ENCODE measurements around the gene SPDYE3. TPM values are rescaled to one million over a fixed set of nuclear protein-coding genes. Genes with fewer than 3 reads are reported as not detected.

SPDYE3 gene
- total and polyA plus RNA-seq, 2 of the 4 experiments (the other 2 are of a cell fraction), result not detected

GRCh38 chr7:100346921-100347320 lies 39.4 kb downstream of the SPDYE3 start:
- no peak overlapping the region for H2BK5ac ChIP-seq (ENCODE audit: low read depth, low read length, poor library complexity, severe bottlenecking)
- no peak overlapping the region for H3K27ac ChIP-seq (ENCODE audit: insufficient read depth, low read length)
- CTCF ChIA-PET, result no interaction called here
- no peak overlapping the region for H2BK120ac ChIP-seq (ENCODE audit: low read depth, low read length)
- DNase-seq (no peak), ATAC-seq (ENCODE audit: low read depth) (no peak)
- H3K56ac ChIP-seq (ENCODE audit: extremely low read depth, insufficient read depth, low read length), result no peak overlapping the region
- H2AFZ ChIP-seq (replicated peaks; ENCODE audit: low read length, poor library complexity), result no peak overlapping the region
- POLR2A ChIA-PET (ENCODE audit: unreplicated experiment), result interaction anchor here (0.6 kb wide), 1 partner anchor 505 kb away, joined by 3 read pairs; the partner anchor contains the start of gene SLC12A9
- H4K8ac ChIP-seq (ENCODE audit: low read depth in 2 of 2, low read length in 2 of 2), result no peak overlapping the region
- H4K91ac ChIP-seq (ENCODE audit: insufficient read depth, low read depth, low read length), result no peak overlapping the region
- no peak overlapping the region for H2BK15ac ChIP-seq (ENCODE audit: low read depth, low read length)
- no peak overlapping the region for H2AK9ac ChIP-seq (replicated peaks; ENCODE audit: low read depth, low read length, poor library complexity)
- peaks cover 48% of the 10 kb centered on the region for H3K36me3 ChIP-seq (ENCODE audit: control insufficient read depth, insufficient read depth, low read length)
- no peak overlapping the region for H3K23ac ChIP-seq (ENCODE audit: low read depth, low read length)
- no peak overlapping the region for H3K4me2 ChIP-seq (ENCODE audit: low read depth, low read length)
- no peak overlapping the region for H2BK20ac ChIP-seq (ENCODE audit: low read depth, low read length)
- H3K4me1 ChIP-seq (ENCODE audit: control insufficient read depth, insufficient read depth, low read length), result peaks cover 4% of the 10 kb centered on the region
- in situ Hi-C loops (cut with MboI; ENCODE audit: low sequenced_read_pairs) (loop anchor here (10.0 kb wide), 1 partner anchor 212 kb away; no protein-coding TSS in a partner anchor), intact Hi-C loops (cut with micrococcal nuclease) (no loop called here), dilution Hi-C loops (cut with HindIII; ENCODE audit: low sequenced_read_pairs, unreplicated experiment) (no loop called here)
- no peak overlapping the region for H4K5ac ChIP-seq (ENCODE audit: low read depth, low read length)
- H3K14ac ChIP-seq (replicated peaks; ENCODE audit: low read depth, low read length), result no peak overlapping the region
- H3K9me3 ChIP-seq (ENCODE audit: control insufficient read depth, insufficient read depth, low read length), result no peaks in the 10 kb centered on the region
- H3K9me1 ChIP-seq (ENCODE audit: insufficient read depth, low read length), result no peaks in the 10 kb centered on the region
- no peaks in the 10 kb centered on the region for H3K27me3 ChIP-seq (ENCODE audit: control insufficient read depth, insufficient read depth, low read length)
- no peak for TF ChIP-seq POLR2A (IDR thresholded peaks at IDR 0.05; ENCODE audit: low read depth, low read length)
- TF ChIP-seq SMC3 (IDR thresholded peaks at IDR 0.05; ENCODE audit: low read depth, low read length), result no peak
- TF ChIP-seq NFE2L2 (IDR thresholded peaks at IDR 0.05; ENCODE audit: low read depth, low read length), result no peak
- TF ChIP-seq CTCF (conservative IDR thresholded peaks at IDR 0.05; ENCODE audit: low read depth, low read length), result no peak
- no peak for TF ChIP-seq MAFK (IDR thresholded peaks at IDR 0.05; ENCODE audit: low read depth, low read length)
- H2AK5ac ChIP-seq (ENCODE audit: low read depth, low read length), result no peak overlapping the region
- peaks cover 20 to 32% of the 10 kb centered on the region in 2 experiments for H3K79me1 ChIP-seq (ENCODE audit: low read depth in 1 of 2, low read length in 2 of 2)
- no peak overlapping the region for H3K4me3 ChIP-seq (ENCODE audit: insufficient read depth, low read depth, low read length)
- H4K20me1 ChIP-seq (ENCODE audit: insufficient read depth, low read length), result peaks cover 4% of the 10 kb centered on the region
- no TSS peak for BruUV-seq (replicated peaks)
- no peak overlapping the region for H3K9ac ChIP-seq (ENCODE audit: low read depth, low read length)
- no peak overlapping the region for H3K18ac ChIP-seq (ENCODE audit: low read depth, low read length)
- no peak overlapping the region for H3K4ac ChIP-seq (ENCODE audit: low read depth, low read length)
